Measurements from ENCODE around the gene LOXL3. TPM values are rescaled to one million over a fixed set of nuclear protein-coding genes. Genes with fewer than 3 reads are reported as not detected.

LOXL3 gene
- total and polyA plus RNA-seq, 2 experiments from 2014 or later: 11.2 to 13.6 TPM

DNA sequence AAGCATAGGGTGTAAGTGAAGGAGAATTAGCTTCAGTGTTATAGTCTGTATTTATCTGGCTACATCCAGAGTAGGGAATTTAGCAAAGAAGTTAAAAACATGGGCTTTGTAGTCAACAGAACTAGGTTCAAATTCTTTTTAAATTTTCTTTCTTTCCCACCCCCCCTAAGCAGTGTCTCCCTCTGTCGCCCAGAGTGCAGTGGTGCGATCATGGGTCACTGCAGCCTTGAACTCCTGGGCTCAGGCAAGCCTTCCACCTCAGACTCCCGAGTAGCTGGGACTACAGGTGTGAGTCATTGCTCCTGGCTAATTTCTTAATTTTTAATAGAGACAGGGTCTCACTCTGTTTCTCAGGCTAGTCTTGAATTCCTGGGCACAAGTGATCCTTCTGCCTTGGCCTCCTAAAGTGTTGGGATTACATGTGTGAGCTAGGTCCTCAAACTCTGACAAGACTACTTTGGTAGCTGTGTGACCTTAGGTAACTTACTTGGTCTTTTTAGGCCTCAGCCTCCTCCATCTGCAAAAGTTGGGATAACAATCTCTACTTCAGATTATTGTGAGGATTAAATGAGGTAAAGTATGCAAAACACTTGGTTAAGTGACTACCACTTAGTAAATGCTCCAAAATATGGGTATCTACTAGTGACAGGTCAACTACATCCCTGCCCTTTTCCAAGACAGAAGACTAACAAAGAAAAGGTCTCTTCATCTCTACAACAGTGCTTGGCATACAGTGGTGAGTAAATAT is 18.6 kb upstream of the LOXL3 start:
- 72% methylated on average over 3 of the region's 3 CpGs for WGBS (ENCODE audit: low lambda C conversion rate, missing lambda C conversion rate)

GRCh38 chr2:74571058-74571457 is 17.3 kb upstream of the LOXL3 start:
- WGBS (ENCODE audit: low lambda C conversion rate, missing lambda C conversion rate): 92% methylated on average over 1 of the region's 1 CpG
- no peaks in the 10 kb centered on the region for H3K36me3 ChIP-seq (replicated peaks; ENCODE audit: insufficient read depth, low read depth)
- H3K4me2 ChIP-seq: no peak overlapping the region
- H4K20me1 ChIP-seq (ENCODE audit: insufficient read depth, poor library complexity, severe bottlenecking): no peaks in the 10 kb centered on the region
- H3K4me3 ChIP-seq: no peak overlapping the region
- no peaks in the 10 kb centered on the region for H3K4me1 ChIP-seq (ENCODE audit: insufficient read depth)
- H2AFZ ChIP-seq: no peak overlapping the region
- H3K27me3 ChIP-seq: no peaks in the 10 kb centered on the region
- H3K9me3 ChIP-seq (ENCODE audit: low read depth): no peaks in the 10 kb centered on the region
- TF ChIP-seq EZH2phosphoT487 (IDR thresholded peaks at IDR 0.05; ENCODE audit: low read depth, severe bottlenecking, unreplicated experiment): no peak
- TF ChIP-seq CTCF (IDR thresholded peaks at IDR 0.05; ENCODE audit: poor library complexity): no peak
- no peak for TF ChIP-seq EZH2 (IDR thresholded peaks at IDR 0.05; ENCODE audit: borderline replicate concordance)
- no peak for DNase-seq (ENCODE audit: low spot score)
- H3K79me2 ChIP-seq: no peaks in the 10 kb centered on the region
- no peaks in the 10 kb centered on the region for H3K9me2 ChIP-seq (replicated peaks; ENCODE audit: insufficient read depth)
- H3K27ac ChIP-seq: no peak overlapping the region

More for the DNA sequence above, 18.6 kb upstream of the LOXL3 start:
- Histone ChIP-seq H2AFZ (no peak overlapping the region), H3K4me1 (ENCODE audit: insufficient read depth) (no peaks in the 10 kb centered on the region), H3K9me2 (replicated peaks; ENCODE audit: insufficient read depth) (no peaks in the 10 kb centered on the region), H3K36me3 (replicated peaks; ENCODE audit: insufficient read depth, low read depth) (no peaks in the 10 kb centered on the region), H3K9me3 (ENCODE audit: low read depth) (no peaks in the 10 kb centered on the region), H3K27ac (no peak overlapping the region), H3K4me2 (no peak overlapping the region), H3K79me2 (no peaks in the 10 kb centered on the region), H3K27me3 (no peaks in the 10 kb centered on the region), H3K4me3 (no peak overlapping the region), H4K20me1 (ENCODE audit: insufficient read depth, poor library complexity, severe bottlenecking) (no peaks in the 10 kb centered on the region)
- TF ChIP-seq EZH2phosphoT487 (IDR thresholded peaks at IDR 0.05; ENCODE audit: low read depth, severe bottlenecking, unreplicated experiment) (no peak), EZH2 (IDR thresholded peaks at IDR 0.05; ENCODE audit: borderline replicate concordance) (no peak), CTCF (IDR thresholded peaks at IDR 0.05; ENCODE audit: poor library complexity) (no peak)
- DNase-seq (ENCODE audit: low spot score): no peak

DNA sequence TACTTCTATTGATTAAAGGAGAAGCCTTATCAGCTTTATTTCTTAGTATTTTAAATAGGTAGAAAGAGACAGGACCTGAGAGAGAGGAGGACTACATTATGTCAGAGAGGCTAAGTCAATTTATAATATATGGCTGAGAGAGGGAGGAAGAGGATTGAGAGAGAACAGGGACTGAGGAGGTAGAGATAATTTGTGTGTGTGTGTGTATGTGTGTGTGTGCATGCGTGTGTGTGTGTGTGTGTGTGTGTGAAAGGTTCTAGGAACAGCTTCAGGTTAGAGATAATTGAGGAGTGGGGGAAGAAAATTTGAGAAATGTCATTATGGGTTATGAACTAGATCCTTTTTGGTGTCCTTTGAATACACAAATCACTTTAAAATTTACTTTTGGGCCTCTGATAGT is 15.9 kb upstream of the LOXL3 start:
- no peaks in the 10 kb centered on the region for H3K27me3 ChIP-seq
- no peaks in the 10 kb centered on the region for H3K79me2 ChIP-seq
- H3K4me2 ChIP-seq: no peak overlapping the region
- H3K9me3 ChIP-seq (ENCODE audit: low read depth): no peaks in the 10 kb centered on the region
- H3K27ac ChIP-seq: no peak overlapping the region
- no peak overlapping the region for H2AFZ ChIP-seq
- 83% methylated on average over 1 of the region's 1 CpG for WGBS (ENCODE audit: low lambda C conversion rate, missing lambda C conversion rate)
- H3K9me2 ChIP-seq (replicated peaks; ENCODE audit: insufficient read depth): no peaks in the 10 kb centered on the region
- H3K4me1 ChIP-seq (ENCODE audit: insufficient read depth): no peaks in the 10 kb centered on the region
- no peaks in the 10 kb centered on the region for H3K36me3 ChIP-seq (replicated peaks; ENCODE audit: insufficient read depth, low read depth)
- DNase-seq (ENCODE audit: low spot score): no peak
- TF ChIP-seq EZH2phosphoT487 (IDR thresholded peaks at IDR 0.05; ENCODE audit: low read depth, severe bottlenecking, unreplicated experiment) (no peak), CTCF (IDR thresholded peaks at IDR 0.05; ENCODE audit: poor library complexity) (no peak), EZH2 (IDR thresholded peaks at IDR 0.05; ENCODE audit: borderline replicate concordance) (no peak)
- H3K4me3 ChIP-seq: no peak overlapping the region
- no peaks in the 10 kb centered on the region for H4K20me1 ChIP-seq (ENCODE audit: insufficient read depth, poor library complexity, severe bottlenecking)

Measured in hepatocyte (in vitro differentiated cells).